ENCODE measurements around the gene KRTAP10-12. TPM values are rescaled to one million over a fixed set of nuclear protein-coding genes. Genes with fewer than 3 reads are reported as not detected.
"Not testable (repeated sequence)": the region's sequence is repeated elsewhere in the genome, so short reads cannot be mapped to it uniquely, and the experiment has no call there.

KRTAP10-12 gene
- total RNA-seq, 1 donor from 2014 or later, result not detected

DNA sequence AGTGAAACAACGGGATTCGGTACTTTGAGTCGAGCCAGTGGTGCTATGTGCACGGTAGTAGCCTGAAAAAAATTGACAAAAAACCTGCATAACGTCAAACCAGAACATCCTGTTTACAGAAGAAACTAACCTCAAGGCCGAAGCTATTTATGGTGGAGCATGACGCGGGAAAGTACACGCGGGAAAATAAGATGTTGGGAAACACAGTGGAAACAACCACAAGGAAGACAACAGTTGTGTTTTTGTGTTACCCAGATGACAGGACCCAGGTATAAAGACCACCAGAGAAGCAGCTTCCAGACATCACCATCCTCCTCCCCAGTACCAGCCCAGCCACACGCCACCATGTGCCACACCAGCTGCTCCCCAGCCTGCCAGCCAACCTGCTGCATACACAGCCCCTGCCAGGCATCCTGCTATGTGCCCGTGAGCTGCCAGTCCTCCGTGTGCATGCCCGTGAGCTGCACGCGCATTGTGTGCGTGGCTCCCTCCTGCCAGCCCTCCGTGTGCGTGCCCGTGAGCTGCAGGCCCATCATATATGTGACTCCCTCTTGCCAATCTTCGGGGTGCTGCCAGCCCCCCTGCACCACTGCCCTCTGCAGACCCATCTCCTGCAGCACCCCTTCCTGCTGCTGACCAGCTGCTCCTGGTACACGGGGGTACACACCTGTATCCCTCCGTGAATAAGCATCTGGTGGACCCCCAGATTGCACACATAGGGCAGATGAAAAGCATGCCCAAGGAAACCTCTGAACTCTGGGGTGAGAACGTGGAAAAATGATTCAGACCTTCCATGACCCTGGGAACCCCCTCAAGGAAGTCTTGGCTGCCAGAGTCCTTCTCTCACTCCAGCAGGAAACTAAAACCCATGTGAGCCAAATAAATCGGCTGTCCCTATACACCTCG, 39.1 kb upstream of the KRTAP10-12 start, which contains the start of gene KRTAP12-3:
Gene KRTAP12-3 (plus strand): TSS at position 298 of the 906 bp plus-strand sequence. CDS start 48 bp downstream, at position 346.
- peak within 1 kb of the TSS; percentile 54 for H3K27ac Mint-ChIP-seq
- H3K36me3 Mint-ChIP-seq (ENCODE audit: low read depth), result peaks cover 33% of the 10 kb centered on the region
- intact Hi-C loops (cut with micrococcal nuclease), result no loop called here
- peak; percentile 39 for DNase-seq (ENCODE audit: low spot score)
- H3K9me3 Mint-ChIP-seq, result peaks cover 39% of the 10 kb centered on the region
- peaks cover 40% of the 10 kb centered on the region for H3K4me1 Mint-ChIP-seq (ENCODE audit: low read depth)
- peaks cover 8% of the 10 kb centered on the region for H3K27me3 Mint-ChIP-seq (ENCODE audit: low read depth)
- peak within 1 kb of the TSS; percentile 30 for H3K4me3 Mint-ChIP-seq (ENCODE audit: low read depth)

DNA sequence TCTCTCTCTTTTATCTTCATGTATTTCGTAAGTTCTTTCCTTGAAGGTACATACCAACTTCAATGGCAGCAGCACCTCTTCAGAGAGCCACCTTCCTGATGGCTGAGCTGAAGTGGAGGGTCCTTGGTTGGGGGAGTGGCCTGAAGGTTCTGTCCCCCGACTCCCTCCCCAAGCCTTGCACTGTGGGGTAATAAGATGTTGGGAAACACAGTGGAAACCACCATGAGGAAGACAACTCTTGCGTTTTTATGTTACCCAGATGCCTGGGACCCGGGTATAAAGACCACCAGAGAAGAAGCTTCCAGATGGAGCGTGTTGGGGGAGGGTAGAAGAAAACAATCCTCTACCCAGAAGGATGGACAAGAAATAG, 38.4 kb upstream of the KRTAP10-12 start:
- peaks cover 33% of the 10 kb centered on the region for H3K36me3 Mint-ChIP-seq (ENCODE audit: low read depth)
- H3K4me1 Mint-ChIP-seq (ENCODE audit: low read depth), result peaks cover 40% of the 10 kb centered on the region
- H3K27me3 Mint-ChIP-seq (ENCODE audit: low read depth), result peaks cover 13% of the 10 kb centered on the region
- no peak overlapping the region for H3K4me3 Mint-ChIP-seq (ENCODE audit: low read depth)
- intact Hi-C loops (cut with micrococcal nuclease), result no loop called here
- no peak for DNase-seq (ENCODE audit: low spot score)
- H3K9me3 Mint-ChIP-seq, result peaks cover 39% of the 10 kb centered on the region
- peak overlapping the region; percentile 54 for H3K27ac Mint-ChIP-seq

DNA sequence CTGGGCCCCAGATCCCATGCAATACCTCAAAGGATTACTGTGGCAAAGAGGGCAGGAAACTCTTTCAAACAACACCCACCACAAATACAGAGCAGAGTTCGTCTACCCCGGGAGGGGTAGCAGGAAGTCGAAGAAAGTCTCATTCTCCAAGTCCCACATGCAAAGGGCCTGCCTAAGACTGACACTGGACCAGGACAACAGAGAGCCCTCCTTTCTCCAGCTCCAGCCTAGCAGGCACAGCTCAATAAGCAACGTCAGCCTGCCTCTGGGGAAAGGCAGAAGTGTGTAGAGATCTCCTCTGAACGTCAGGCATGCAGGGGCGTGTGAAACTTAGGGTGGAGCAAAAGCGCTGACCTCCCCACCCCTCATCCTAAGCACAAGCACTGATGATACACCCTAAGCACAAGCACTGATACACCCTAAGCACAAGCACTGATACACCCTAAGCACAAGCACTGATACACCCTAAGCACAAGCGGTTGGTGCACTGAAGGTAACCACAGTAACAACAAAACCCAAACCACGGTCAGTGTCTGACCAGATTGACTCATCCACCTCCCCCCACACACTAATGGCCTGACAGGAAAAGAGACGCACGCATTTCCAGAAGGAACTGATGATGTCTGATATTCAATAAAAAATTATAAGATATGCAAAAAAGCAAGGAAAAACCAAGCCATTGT, 37.9 kb upstream of the KRTAP10-12 start:
- peaks cover 39% of the 10 kb centered on the region for H3K9me3 Mint-ChIP-seq
- peaks cover 18% of the 10 kb centered on the region for H3K27me3 Mint-ChIP-seq (ENCODE audit: low read depth)
- H3K4me1 Mint-ChIP-seq (ENCODE audit: low read depth), result peaks cover 35% of the 10 kb centered on the region
- H3K27ac Mint-ChIP-seq, result peak overlapping the region; percentile 40
- DNase-seq (ENCODE audit: low spot score), result no peak
- intact Hi-C loops (cut with micrococcal nuclease), result no loop called here
- peaks cover 28% of the 10 kb centered on the region for H3K36me3 Mint-ChIP-seq (ENCODE audit: low read depth)
- H3K4me3 Mint-ChIP-seq (ENCODE audit: low read depth), result no peak overlapping the region

DNA sequence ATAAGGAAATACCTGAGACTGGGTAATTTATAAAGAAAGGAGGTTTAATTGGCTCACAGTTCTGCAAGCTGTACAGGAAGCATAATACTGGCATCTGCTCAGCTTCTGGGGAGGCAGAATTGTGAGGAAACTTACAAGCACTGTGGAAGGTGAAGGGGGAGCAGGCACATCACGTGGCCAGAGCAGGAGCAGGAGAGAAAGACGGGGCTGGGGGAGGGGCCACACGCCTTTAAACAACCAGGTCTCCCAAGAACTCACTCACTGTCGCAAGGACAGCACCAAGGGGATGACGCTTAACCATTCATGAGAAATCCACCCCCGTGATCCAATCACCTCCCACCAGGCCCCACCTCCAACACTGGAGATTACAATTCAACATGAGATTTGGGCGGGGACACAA, 35.4 kb upstream of the KRTAP10-12 start:
- H3K4me3 Mint-ChIP-seq (ENCODE audit: low read depth); H3K27ac Mint-ChIP-seq; intact Hi-C loops (cut with micrococcal nuclease); DNase-seq (ENCODE audit: low spot score): not testable (repeated sequence)
- H3K36me3 Mint-ChIP-seq (ENCODE audit: low read depth), result peaks cover 21% of the 10 kb centered on the region
- peaks cover 29% of the 10 kb centered on the region for H3K4me1 Mint-ChIP-seq (ENCODE audit: low read depth)
- peaks cover 21% of the 10 kb centered on the region for H3K27me3 Mint-ChIP-seq (ENCODE audit: low read depth)
- peaks cover 23% of the 10 kb centered on the region for H3K9me3 Mint-ChIP-seq

GRCh38 chr21:44664691-44665090, 32.3 kb upstream of the KRTAP10-12 start:
- no peak overlapping the region for H3K27ac Mint-ChIP-seq
- DNase-seq (ENCODE audit: low spot score), result no peak
- intact Hi-C loops (cut with micrococcal nuclease), result no loop called here
- peaks cover 23% of the 10 kb centered on the region for H3K27me3 Mint-ChIP-seq (ENCODE audit: low read depth)
- H3K9me3 Mint-ChIP-seq, result peaks cover 12% of the 10 kb centered on the region
- peaks cover 2% of the 10 kb centered on the region for H3K4me1 Mint-ChIP-seq (ENCODE audit: low read depth)
- no peaks in the 10 kb centered on the region for H3K36me3 Mint-ChIP-seq (ENCODE audit: low read depth)
- no peak overlapping the region for H3K4me3 Mint-ChIP-seq (ENCODE audit: low read depth)

DNA sequence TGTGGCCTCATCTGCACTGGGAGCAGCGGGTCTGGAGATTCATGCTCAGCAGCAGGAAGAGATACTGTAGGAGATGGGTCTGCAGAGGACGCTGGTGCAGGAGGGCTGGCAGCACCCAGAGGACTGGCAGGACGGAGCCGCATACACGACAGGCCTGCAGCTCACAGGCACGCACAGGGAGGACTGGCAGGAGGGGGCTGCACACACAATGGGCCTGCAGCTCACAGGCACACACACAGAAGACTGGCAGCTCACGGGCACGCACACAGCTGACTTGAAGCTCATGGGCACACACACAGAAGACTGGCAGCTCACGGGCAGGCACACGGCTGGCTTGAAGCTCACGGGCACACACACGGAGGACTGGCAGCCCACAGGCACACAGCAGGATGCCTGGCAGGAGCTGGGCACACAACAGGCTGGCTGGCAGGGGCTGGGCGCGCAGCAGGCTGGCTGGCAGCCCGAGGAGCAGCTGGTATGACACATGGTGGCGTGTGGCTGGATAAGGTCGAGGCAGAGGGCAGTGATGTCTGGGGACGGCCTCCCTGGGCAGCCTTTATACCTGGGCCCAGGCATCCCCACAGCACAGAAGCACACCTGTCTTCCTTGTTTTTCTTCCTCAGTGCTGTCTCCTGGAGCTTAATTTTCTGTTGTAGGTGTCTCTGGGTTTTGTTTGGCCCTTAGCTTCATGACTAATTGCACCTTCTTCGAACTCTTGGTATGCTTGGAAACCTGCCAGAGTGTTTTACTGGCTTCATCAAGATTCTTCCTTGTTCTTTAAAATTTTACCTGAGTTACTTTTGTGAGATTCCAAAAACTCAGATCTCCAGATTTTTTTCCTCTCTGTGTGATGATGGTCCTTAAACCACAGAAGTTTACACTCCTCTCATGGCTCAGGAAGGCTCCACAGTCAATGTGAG, 30.3 kb upstream of the KRTAP10-12 start, which contains the start of gene KRTAP12-2:
Gene KRTAP12-2 (minus strand): TSS at position 527 of the 920 bp plus-strand sequence. CDS start 41 bp downstream, at position 486.
- H3K4me3 Mint-ChIP-seq (ENCODE audit: low read depth), result no peak within 1 kb of the TSS
- H3K27ac Mint-ChIP-seq, result no peak within 1 kb of the TSS
- no peaks in the 10 kb centered on the region for H3K36me3 Mint-ChIP-seq (ENCODE audit: low read depth)
- intact Hi-C loops (cut with micrococcal nuclease), result no loop called here
- peaks cover 23% of the 10 kb centered on the region for H3K9me3 Mint-ChIP-seq
- no peak for DNase-seq (ENCODE audit: low spot score)
- H3K27me3 Mint-ChIP-seq (ENCODE audit: low read depth), result peaks cover 20% of the 10 kb centered on the region
- no peaks in the 10 kb centered on the region for H3K4me1 Mint-ChIP-seq (ENCODE audit: low read depth)

GRCh38 chr21:44667612-44668011, 29.4 kb upstream of the KRTAP10-12 start:
- Mint-ChIP-seq H3K27ac (no peak overlapping the region), H3K36me3 (ENCODE audit: low read depth) (no peaks in the 10 kb centered on the region), H3K4me3 (ENCODE audit: low read depth) (no peak overlapping the region), H3K27me3 (ENCODE audit: low read depth) (peaks cover 16% of the 10 kb centered on the region), H3K9me3 (peaks cover 28% of the 10 kb centered on the region), H3K4me1 (ENCODE audit: low read depth) (no peaks in the 10 kb centered on the region)
- no peak for DNase-seq (ENCODE audit: low spot score)
- intact Hi-C loops (cut with micrococcal nuclease), result no loop called here

DNA sequence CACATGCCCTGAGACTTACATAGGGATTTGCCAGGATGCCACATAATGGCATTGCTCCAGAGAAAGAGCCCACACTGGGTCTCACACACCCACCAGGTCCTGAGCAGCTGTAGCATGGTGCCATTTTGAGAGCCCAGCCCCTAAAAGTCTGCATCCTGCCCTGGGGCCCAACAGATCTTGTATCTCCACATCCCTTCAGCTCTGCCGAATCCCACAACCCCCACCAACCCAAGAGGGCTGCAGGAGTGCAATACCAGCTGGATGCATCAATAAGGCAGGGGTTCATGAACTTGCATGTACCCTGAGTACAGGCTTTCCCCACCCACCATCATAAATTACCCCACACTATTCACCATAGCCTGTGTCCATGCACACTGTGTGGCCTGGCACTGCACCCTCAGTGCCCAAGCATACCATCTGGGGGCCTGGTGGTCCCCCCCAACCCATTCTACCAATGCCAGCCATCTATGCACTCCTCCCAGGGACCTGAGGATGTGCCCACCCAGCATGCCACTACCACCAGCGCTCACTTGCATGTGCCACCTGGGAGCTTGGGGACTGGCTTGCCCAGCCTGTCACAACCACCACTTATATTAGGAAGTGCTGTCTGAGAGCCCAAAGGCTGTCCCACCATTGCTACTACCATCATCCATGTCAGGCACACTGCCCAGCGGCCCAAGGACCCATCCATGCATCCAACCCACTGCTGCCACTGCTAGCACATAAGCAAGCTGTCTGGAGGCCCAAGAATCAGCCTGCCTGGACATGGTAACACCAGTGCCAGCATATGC, 26.1 kb upstream of the KRTAP10-12 start:
- Mint-ChIP-seq H3K36me3 (ENCODE audit: low read depth) (no peaks in the 10 kb centered on the region), H3K27ac (no peak overlapping the region), H3K9me3 (peaks cover 45% of the 10 kb centered on the region), H3K4me3 (ENCODE audit: low read depth) (no peak overlapping the region), H3K27me3 (ENCODE audit: low read depth) (peaks cover 4% of the 10 kb centered on the region), H3K4me1 (ENCODE audit: low read depth) (no peaks in the 10 kb centered on the region)
- intact Hi-C loops (cut with micrococcal nuclease), result no loop called here
- no peak for DNase-seq (ENCODE audit: low spot score)

GRCh38 chr21:44671911-44672310, 25.1 kb upstream of the KRTAP10-12 start:
- no peak overlapping the region for H3K27ac Mint-ChIP-seq
- no peaks in the 10 kb centered on the region for H3K36me3 Mint-ChIP-seq (ENCODE audit: low read depth)
- H3K4me3 Mint-ChIP-seq (ENCODE audit: low read depth), result no peak overlapping the region
- peaks cover 4% of the 10 kb centered on the region for H3K27me3 Mint-ChIP-seq (ENCODE audit: low read depth)
- intact Hi-C loops (cut with micrococcal nuclease), result no loop called here
- DNase-seq (ENCODE audit: low spot score), result no peak
- H3K9me3 Mint-ChIP-seq, result peaks cover 45% of the 10 kb centered on the region
- H3K4me1 Mint-ChIP-seq (ENCODE audit: low read depth), result no peaks in the 10 kb centered on the region

DNA sequence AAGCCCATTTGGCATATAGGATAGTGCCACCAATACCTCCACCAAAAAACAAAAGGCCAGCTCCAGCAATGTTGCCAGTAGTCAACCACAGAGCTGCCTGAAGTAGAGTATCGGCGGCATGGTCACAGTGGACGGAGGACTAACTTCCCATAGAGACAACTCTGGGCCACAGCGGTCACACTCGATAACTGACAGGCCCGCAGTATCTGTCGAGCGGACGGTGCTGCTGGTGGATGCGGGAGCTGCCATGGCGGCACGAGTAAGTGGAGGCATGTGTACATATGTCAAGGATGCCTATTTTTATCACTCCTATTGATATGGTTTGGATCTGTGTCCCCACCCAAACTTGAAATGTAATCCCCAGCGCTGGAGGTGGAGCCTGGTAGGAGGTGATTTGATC, 19.1 kb upstream of the KRTAP10-12 start:
- H3K4me3 Mint-ChIP-seq (ENCODE audit: low read depth), result no peak overlapping the region
- H3K4me1 Mint-ChIP-seq (ENCODE audit: low read depth), result no peaks in the 10 kb centered on the region
- no peak overlapping the region for H3K27ac Mint-ChIP-seq
- H3K27me3 Mint-ChIP-seq (ENCODE audit: low read depth), result peaks cover 10% of the 10 kb centered on the region
- intact Hi-C loops (cut with micrococcal nuclease), result no loop called here
- DNase-seq (ENCODE audit: low spot score), result no peak
- no peaks in the 10 kb centered on the region for H3K36me3 Mint-ChIP-seq (ENCODE audit: low read depth)
- peaks cover 13% of the 10 kb centered on the region for H3K9me3 Mint-ChIP-seq

DNA sequence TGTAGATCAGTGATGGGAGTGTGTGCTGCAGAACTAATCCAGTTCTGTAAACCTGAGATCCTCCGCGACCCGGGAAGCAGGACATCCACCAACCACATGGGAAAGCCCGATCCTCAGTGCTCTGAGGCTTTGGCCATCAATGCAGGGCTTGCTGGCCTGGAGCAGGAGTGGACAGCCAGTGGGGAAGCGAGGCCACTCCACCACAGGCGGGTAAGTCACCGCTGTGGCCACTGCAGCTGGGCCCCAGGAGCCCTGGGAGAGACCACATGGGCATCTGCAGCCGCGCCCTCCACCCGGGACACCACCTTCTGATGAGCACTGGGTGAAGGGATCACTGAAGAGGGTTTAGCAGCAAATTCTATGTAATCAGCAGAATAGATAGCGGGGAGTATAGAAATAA, 15.8 kb upstream of the KRTAP10-12 start:
- H3K4me1 Mint-ChIP-seq (ENCODE audit: low read depth), result peaks cover 3% of the 10 kb centered on the region
- H3K4me3 Mint-ChIP-seq (ENCODE audit: low read depth), result no peak overlapping the region
- no peak for DNase-seq (ENCODE audit: low spot score)
- H3K27ac Mint-ChIP-seq, result no peak overlapping the region
- intact Hi-C loops (cut with micrococcal nuclease), result no loop called here
- no peaks in the 10 kb centered on the region for H3K36me3 Mint-ChIP-seq (ENCODE audit: low read depth)
- peaks cover 12% of the 10 kb centered on the region for H3K27me3 Mint-ChIP-seq (ENCODE audit: low read depth)
- H3K9me3 Mint-ChIP-seq, result no peaks in the 10 kb centered on the region
